ENCODE results near the gene PET100.

DNA sequence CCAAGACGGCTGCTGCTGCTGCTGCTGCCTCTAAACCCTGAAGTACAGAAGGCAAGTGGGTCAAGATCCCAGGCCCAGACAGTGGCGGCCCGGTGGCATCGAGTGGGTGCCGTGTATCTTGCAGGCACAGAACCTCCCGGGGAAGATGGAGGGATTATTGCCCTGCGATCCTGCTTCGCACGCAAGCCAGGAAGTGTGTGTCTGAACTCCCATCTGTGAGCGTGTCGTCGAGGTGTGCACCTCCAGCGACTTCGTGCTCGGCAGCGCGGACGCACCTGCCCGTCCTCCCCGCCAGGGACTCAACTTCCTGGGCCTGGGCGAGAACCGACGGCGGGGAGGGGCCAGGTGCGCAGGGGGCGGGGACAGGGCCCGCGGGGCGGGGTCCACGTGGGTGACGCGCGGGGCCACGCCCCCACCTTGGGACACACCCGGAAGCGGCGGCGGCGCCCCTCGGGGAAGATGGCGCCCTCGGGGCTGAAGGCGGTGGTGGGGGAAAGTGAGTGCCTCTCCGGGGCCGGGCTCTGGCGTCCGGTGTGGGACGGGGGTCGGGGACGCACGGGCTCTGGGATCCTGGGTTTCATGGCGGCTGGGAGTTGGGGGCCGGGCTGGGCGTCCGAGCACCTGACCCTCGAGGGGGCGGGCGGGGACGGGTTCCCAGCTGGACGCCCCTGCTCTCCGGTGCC lies 7.2 kb downstream of the PET100 start, which contains the start of gene STXBP2:
- TF ChIP-seq, protein P1, sequence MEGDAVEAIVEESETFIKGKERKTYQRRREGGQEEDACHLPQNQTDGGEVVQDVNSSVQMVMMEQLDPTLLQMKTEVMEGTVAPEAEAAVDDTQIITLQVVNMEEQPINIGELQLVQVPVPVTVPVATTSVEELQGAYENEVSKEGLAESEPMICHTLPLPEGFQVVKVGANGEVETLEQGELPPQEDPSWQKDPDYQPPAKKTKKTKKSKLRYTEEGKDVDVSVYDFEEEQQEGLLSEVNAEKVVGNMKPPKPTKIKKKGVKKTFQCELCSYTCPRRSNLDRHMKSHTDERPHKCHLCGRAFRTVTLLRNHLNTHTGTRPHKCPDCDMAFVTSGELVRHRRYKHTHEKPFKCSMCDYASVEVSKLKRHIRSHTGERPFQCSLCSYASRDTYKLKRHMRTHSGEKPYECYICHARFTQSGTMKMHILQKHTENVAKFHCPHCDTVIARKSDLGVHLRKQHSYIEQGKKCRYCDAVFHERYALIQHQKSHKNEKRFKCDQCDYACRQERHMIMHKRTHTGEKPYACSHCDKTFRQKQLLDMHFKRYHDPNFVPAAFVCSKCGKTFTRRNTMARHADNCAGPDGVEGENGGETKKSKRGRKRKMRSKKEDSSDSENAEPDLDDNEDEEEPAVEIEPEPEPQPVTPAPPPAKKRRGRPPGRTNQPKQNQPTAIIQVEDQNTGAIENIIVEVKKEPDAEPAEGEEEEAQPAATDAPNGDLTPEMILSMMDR (conservative IDR thresholded peaks at IDR 0.05 in 1 of 2, IDR thresholded peaks at IDR 0.05 in 1 of 2; ENCODE audit: extremely low read depth in 1 of 2, insufficient read depth in 1 of 2, low read depth in 1 of 2, low read length in 2 of 2): no peak
- no peak for TF ChIP-seq EZH2 (IDR thresholded peaks at IDR 0.05; ENCODE audit: borderline replicate concordance, low read length)
